GM11168 (cell line): ENCODE data around the gene MAN2B1.
"Not testable (repeated sequence)": the region's sequence is repeated elsewhere in the genome, so short reads cannot be mapped to it uniquely, and the experiment has no call there.

Experiments
- in situ Hi-C: fragments of 300-500 bp; cut with MboI; formaldehyde crosslinking; loops from one replicate; pipeline ENCODE4 v1.12.0; 2022; ENCODE audit warnings: low sequenced_read_pairs; ENCODE audit not compliant: unreplicated experiment

MAN2B1 gene

DNA sequence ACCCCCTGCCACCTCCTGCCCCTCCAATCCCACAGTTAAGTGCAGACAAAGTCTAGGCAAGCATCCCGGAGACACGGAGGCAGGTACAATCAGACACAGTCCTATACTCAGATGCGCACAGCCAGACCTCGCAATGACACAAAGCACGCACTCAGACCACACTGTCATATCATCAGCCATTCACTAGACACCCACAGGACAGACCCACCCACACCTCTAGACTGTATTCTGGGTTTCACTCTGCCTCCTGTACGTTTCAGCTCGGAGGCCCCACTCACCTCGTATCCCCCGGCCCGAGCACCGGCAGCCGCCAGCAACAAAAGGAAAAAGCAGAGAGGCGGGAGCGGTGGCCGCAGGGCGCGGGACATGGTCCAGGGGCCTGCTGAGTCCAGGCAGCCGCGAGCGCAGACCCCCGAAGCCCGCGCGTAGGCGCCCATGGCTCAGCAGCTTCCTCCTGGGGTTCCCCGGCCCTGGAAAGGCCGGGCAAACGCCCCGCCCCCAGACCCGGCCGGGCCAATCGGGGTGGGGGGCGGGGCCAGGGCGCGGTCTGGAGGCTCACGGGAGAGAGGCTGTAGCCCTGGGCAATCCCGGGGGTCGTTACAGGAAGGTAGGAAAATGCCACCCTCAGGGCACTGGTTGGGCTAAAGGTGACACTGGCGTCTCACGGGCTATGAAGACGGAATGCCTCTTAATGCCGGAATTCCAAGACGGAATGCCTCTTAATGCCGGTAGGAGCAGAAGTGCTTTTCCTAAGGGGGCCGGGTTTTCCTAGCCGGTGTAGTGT, at the start of gene MAN2B1, which contains the start of gene WDR83:
Gene MAN2B1, minus strand, starts transcription at position 478 of the 784 bp plus-strand sequence. Its CDS starts 41 bp downstream, at position 437.
Gene WDR83, plus strand, starts transcription at position 543 of the 784 bp plus-strand sequence. CDS start 2,984 bp downstream, outside the sequence.
- in situ Hi-C loops, result no loop called here

DNA sequence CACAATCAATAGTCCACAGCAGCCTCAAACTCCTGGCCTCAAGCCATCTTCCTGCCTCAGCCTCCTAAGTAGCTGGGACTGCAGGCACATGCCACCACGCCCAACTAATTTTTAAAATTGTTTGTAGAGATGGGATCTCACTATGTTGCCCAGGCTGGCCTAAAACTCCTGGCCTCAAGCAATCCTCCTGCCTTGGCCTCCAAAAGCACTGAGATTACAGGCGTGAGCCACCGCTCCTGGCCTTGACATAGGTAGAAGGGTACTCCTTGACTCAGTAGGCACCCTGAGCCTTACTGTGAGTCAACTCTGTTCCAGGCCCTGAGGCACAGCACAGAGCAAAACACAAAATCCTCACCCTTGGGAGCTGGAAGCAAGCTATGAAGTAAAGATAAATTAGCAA, 49.4 kb upstream of the MAN2B1 start:
- in situ Hi-C loops, result no loop called here

DNA sequence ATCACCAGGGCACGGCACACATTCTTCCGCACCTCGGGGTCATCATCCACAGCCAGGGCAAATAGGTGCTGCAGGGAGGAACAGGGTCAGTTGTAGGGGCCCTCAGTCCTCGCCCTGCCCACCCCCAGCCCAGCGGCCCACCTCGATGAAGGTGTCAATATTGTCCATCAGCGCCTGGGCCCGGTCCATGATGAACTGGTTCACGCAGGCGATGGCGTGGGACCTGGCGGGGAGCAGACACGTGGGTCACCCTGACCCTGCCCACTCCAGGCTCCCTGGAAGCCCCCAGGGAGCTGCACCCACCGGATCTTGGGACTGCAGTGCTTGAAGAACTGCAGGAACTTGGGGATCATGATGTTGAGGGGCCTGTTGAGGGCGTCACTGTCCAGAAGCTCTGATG, 48.6 kb upstream of the MAN2B1 start:
- in situ Hi-C loops, result no loop called here

DNA sequence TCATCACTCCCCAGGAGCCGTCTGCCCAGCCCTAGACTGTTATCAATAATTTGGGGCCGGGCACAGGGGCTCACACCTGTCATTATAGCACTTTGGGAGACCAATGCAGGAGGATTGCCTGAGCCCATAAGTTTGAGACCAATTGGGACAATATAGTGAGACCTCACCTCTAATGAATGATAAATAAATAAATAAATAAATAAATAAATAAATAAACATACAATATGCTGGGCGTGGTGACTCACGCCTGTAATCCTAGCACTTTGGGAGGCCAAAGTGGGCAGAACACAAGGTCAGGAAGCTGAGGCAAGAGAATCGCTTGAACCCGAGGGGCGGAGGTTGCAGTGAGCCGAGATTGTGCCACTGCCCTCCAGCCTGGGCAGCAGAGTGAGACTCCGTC, 46.8 kb upstream of the MAN2B1 start:
- in situ Hi-C loops, result not testable (repeated sequence)

DNA sequence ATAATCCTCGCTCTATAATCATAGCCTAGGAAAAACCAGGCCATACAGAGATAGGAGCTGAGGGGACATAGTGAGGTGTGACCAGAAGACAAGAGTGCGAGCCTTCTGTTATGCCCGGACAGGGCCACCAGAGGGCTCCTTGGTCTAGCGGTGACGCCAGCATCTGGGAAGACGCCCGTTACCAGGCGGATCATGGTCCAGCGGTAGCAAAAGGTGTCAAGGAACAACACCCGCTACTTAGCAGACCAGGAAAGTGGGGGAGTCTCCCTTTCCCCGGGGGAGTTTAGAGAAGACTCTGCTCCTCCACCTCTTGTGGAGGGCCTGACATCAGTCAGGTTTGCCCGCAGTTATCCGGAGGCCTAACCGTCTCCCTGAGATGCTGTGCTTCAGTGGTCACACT, 45.5 kb upstream of the MAN2B1 start:
- in situ Hi-C loops, result not testable (repeated sequence)

DNA sequence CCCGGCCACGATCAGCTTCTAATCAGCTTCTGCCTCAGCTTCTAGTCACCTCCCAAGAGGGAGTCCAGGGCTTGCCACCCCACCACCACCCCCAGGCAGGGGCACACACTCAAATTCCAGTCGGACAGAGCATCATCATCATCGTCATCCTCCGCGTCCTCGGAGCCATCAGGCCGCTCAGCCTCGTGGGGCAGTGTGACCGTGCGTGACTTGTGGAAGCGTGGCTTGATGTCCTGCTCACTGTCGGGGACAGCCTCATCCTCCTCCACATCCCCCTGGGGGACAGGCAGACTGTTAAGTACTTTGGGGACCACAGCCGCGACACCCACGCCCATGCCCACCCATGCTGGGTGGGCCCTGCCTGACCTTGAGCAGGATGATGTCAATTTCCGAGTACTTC, 44.6 kb upstream of the MAN2B1 start:
- in situ Hi-C loops, result no loop called here

DNA sequence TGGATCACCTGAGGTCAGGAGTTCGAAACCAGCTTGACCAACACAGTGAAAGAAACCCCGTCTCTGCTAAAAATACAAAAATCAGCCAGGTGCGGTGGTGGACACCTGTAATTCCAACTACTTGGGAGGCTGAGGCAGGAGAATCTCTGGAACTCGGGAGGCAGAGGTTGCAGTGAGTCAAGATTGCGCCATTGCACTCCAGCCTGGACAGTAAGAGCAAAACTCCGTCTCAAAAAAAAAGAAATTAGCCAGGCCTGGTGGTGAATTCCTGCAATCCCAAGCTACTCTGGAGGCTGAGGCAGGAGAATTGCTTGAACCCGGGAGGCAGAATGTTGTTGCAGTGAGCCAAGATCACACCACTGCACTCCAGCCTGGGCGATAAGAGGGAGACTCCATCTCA, 42.1 kb upstream of the MAN2B1 start:
- in situ Hi-C loops, result no loop called here

DNA sequence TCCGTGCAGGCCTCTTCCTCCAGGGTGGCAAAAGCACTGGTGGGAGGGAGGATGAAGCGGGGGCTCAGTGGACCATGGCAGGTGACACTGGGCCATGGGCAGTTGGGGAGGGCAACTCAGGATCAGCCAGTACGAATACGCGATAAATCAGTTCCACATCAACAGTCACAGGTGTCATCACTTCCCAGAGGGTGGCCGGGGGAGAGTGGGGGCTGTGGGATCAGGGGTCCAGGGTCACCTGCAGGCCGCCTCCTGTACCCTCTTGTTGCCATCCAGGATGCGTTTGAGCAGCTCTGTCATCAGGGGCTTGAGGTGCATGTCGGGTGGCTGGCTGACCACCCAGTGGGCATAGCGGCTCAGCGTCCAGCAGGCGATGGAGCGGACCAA, 39.8 kb upstream of the MAN2B1 start:
- in situ Hi-C loops, result no loop called here

DNA sequence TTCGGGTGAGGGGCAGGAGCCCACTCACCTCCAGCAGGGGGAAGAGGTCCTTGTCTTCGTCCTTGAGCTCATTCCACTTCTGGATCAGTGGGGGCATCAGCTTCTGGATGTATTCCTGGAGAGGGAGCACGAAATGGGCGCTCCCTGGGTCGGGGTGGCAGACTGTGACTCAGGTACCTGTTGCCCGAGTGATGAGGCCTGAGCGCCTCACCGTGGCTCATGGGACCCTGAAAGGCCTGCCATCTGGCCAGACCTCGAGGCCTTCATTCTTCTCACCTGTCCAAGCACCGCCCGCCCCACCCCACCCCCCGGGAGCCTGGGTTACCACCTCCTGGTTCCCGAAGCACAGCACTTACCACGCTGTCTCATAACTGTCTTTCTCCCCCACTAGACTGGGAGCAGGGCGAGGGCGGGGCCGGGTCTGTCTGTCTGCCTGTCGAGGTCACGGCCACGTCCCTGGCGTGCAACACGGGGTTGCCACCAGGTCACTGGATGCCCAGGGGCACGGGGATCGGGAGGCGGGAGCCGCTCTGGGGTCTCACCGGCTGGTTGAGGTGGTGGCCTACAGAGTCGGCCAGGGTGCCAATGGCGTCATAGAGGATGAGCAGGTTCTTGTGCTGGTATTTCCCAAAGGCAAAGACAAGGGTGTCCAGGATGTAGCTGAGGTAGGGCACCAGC, 39.3 kb upstream of the MAN2B1 start:
- in situ Hi-C loops, result no loop called here

DNA sequence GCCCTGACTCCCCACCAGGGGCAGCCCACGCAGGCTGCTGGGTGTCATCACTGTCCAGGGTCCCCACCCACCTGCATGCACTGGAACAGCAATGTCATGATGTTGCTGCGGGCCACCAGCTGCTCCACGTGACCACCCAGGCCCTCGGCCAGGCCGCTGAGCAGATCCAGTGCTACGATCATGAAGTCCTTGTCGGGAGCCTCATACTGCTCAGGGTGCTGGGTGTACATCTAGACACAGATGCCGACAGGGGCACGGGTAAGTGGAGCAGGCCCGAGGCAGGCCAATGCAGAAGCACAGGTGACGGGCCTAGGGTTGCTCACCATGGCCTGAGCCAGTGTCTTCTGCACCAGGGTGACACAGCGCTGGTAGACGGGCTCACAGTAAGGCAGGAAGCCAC, 38.6 kb upstream of the MAN2B1 start:
- in situ Hi-C loops, result no loop called here

DNA sequence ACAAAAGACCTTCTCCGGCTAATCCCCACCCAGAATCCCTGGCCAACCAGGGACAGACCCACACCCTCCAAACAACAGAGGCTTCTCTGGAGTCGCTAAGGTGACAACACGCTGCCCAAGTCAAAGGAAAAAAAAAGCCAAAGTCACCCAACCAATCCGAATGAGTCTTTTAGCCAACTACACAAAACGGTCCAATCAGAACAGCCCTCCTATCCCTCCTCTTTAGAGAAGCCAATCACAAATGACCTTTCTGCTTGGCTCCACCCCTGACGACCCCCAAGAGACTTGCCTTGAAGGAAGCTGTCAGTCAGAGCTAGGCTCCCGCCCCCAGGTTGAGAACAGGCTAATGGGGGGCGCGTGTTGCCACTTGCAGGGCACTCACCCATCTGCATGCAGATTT, 36.5 kb upstream of the MAN2B1 start:
- in situ Hi-C loops, result no loop called here

DNA sequence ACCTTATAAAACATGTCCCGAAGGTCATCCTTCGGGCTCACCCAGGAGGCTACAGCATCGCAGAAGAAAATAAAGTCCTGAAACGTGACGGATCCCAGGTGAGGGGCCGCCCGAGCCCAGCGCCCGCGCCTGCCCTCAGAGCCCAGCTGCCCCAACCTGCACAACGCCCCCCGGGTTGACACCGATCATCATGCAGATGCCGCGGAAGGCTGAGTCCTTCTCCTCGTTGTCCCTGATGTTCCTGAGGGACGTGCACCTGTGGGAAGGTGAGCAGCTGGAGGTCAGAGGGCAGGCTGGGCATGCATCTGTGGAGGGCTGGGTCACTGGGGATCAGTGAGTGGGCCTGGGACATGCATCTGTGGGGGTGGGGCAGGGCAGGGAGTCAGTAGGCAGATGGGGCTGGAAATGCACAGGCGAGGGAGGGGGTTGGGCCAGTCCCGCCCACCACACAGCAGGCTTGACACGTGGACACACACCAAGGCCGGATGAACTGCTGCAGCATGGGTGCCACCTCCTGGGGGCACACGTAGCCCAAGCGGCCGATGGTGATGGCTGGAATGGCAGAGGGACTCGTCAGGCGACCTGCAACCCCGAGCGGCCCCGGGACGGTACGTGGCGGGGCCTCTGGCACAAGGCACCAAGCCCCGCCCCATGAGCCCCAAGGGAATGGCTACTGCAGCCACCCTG, 35.2 kb upstream of the MAN2B1 start:
- in situ Hi-C loops, result no loop called here

DNA sequence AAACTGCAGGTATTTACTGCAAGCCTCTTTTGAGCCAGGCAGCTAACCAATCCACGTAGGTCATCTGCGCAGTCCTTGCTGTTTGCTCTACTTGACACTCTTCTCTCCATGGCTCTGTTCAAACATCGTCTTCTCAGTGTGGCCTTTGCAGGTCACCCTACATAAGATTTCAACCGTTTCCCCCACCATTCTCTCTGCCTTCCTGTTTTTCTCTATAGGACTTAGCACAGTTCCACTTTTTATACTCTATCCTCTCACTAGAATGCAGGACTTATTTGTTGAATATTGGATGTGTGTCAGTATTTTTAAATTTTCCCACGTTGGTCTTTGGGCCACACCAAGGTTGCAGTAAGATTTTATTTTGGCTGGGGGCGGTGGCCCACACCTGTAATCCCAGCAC, 31.6 kb upstream of the MAN2B1 start:
- in situ Hi-C loops, result no loop called here

DNA sequence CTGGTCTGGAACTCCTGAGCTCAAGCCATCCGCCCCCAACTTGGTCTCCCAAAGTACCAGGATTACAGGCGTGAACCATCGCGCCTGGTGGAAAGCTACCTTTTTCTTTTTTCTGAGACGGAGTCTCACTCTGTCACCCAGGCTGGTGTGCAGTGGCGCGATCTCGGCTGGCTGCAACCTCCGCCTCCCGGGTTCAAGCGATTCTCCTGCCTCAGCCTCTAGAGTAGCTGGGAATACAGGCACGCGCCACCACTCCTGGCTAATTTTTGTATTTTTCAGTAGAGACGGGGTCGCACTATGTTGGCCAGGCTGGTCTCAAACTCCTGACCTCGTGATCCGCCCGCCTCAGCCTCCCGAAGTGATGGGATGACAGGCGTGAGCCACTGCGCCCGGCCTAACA, 30.9 kb upstream of the MAN2B1 start:
- in situ Hi-C loops, result not testable (repeated sequence)

DNA sequence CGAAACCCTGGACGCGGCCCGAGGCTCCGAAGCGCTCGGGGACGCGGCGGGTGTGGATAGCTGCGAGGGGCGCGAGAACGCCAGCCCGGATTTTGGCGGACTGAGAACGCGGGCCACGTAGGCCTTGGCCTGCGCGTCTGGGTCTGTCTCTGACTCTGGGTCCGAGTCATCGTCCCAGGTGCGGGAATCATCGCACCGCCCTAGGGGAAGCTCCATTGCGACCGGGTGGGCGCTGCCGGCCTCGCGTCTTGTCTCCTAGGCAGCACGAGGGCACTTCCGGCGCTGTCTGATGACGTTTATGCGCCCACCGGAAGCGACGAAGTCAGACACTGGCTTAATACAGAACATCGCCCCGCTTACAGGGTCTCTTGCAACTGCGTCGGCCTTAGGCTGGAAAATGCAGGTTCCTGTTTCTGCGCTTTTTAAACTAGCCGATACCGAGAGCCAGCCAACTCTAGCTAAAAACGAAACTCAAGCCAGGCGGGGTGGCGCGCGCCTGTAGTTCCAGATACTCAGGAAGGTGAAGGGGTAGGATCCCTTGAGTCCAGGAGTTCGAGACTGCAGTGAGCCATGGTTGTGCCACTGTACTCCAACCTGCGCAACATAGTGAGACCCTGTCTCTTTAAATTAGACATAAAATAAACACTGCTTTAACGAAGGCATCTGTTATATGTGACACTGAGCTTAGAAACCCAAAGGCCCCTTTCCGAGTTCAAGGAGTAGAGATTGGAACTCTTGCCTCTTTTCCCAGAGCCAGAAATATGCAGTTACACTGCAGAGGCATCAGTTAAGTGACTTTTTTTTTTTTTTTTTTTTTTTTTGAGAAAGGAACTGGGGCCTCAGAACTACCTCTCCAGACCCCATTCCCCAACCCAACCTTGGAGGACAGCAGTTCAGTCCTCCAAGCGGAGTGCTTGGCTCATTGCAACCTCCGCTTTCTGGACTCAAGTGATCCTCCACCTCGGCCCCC, 30.1 kb upstream of the MAN2B1 start, which contains the start of gene FBXW9:
Gene FBXW9, minus strand, starts transcription at position 266 of the 970 bp plus-strand sequence. Its CDS starts 50 bp downstream, at position 216.
- in situ Hi-C loops, result no loop called here

DNA sequence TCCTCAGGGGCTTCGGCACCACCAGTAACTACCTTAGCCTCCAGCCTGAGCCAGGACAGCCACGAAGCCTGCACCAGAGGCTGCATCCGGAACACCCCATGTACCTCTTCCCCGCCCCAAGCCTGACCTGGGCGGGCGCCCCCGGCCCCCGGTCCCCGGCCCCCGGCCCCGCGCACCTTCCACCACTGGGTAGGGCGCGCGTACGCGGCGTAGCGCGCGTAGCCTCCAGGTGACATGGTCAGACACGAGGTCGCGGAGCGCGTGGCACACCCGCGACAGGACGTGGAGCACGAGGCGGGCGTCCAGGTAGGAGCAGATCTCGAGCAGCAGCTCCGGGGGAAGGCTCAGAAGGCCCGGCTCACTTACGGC, 29.4 kb upstream of the MAN2B1 start:
- in situ Hi-C loops, result no loop called here

DNA sequence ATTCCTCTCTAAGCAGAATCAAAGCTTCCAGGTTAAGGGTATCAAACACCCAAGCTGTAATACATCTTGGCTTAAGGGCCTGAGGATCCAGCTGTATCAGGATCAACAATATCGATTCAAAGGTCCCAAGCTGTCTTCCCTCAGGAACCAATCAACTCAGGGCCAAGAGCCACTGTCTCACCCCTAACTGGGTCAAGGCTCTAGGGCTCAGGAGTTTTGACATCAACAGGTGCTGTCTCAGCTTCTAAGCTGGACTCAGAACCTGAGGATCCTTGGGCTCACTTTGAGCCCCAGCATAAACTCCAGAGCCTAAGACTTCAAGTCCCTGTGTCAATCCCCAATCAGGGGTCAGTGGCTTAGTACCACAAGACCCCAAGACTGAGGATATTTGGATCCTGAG, 29.0 kb upstream of the MAN2B1 start:
- in situ Hi-C loops, result no loop called here

DNA sequence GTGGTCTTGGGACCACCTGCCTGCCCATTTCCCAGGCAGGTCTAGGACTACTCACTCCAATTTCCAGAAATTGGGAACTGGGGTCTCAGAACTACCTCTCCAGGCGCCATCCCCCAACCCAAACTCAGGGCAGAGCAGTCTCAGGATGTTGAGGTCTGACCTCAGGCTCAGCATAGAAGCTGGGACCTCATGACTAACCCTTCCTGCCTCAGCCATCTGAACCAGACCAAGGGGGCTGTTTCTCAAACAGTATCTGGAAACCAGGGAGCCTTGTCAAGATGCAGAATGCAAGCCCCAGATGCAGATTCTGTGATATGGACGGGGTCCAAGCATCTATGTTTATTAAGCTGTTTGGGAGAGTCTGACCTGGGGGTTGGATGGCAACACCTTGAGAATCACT, 28.6 kb upstream of the MAN2B1 start:
- in situ Hi-C loops, result no loop called here

DNA sequence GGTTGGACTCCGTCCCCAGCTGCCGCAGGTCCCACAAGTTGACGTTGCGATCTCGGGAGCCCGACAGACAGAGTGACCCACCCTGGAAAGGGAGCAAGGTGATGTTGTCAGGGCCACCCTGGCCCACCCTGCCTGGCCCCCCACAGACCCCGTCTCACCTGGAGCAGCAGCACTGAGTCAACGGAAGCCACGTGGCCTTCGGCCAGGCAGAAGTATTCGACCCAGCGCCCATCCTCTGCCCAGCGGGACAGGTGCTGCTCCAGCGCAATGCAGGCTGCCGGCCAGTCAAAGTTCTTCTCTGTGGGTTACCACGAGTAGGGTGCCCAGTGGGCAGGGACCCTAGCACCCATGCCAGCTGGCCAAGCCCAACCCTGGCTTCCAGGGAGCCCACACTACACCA, 28.1 kb upstream of the MAN2B1 start:
- in situ Hi-C loops, result no loop called here

DNA sequence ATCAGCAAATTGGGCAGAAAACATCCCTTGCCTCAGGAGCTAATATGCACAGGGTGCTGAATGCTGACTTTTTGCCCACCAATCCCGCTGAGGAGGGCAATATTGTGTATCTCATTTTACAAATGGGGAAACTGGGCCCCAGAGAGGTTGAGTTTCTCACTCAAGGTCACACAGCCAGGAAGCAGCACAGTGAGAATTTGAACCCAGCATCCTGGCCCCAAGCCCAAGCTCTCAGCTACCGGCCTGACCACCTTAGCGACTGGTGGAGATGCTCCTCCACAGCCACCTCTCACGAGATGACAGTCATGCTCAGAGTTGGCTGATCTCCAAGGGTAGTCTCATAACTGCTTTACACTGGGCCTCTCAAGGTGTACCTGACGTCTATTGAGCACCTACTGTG, 26.4 kb upstream of the MAN2B1 start:
- in situ Hi-C loops, result no loop called here
